Measurements from ENCODE around the gene NRP2.

The NRP2 gene

GRCh38 chr2:205687641-205687956 lies 5.3 kb downstream of the NRP2 start:
- DNase-seq, result no peak

- DNase-seq, result no peak
Observed at GRCh38 chr2:205688417-205689200, 6.3 kb downstream of the NRP2 start.

- no peak for DNase-seq
Observed at GRCh38 chr2:205689820-205690219, 7.5 kb downstream of the NRP2 start.

GRCh38 chr2:205692104-205692503 lies 9.8 kb downstream of the NRP2 start:
- DNase-seq, result no peak

- DNase-seq, result no peak
Observed at GRCh38 chr2:205694256-205694655, 12.0 kb downstream of the NRP2 start.

- no peak for DNase-seq
Observed at GRCh38 chr2:205695460-205695991, 13.2 kb downstream of the NRP2 start.

- no peak for DNase-seq
Observed at GRCh38 chr2:205696331-205696926, 14.1 kb downstream of the NRP2 start.

- no peak for DNase-seq
Observed at GRCh38 chr2:205696927-205697441, 14.7 kb downstream of the NRP2 start.

GRCh38 chr2:205698286-205699268 lies 16.3 kb downstream of the NRP2 start:
- no peak for DNase-seq

GRCh38 chr2:205699515-205700289 lies 17.4 kb downstream of the NRP2 start:
- DNase-seq, result no peak

- no peak for DNase-seq
Observed at GRCh38 chr2:205700331-205701132, 18.2 kb downstream of the NRP2 start.

- DNase-seq, result no peak
Observed at GRCh38 chr2:205701509-205701908, 19.2 kb downstream of the NRP2 start.

- DNase-seq, result no peak
Observed at GRCh38 chr2:205702576-205702975, 20.3 kb downstream of the NRP2 start.

GRCh38 chr2:205703471-205704126 lies 21.3 kb downstream of the NRP2 start:
- no peak for DNase-seq

- no peak for DNase-seq
Observed at GRCh38 chr2:205704127-205704741, 21.9 kb downstream of the NRP2 start.

- DNase-seq, result no peak
Observed at GRCh38 chr2:205705511-205706349, 23.4 kb downstream of the NRP2 start.

- no peak for DNase-seq
Observed at GRCh38 chr2:205706769-205707381, 24.6 kb downstream of the NRP2 start.

- DNase-seq, result no peak
Observed at GRCh38 chr2:205708231-205708631, 25.9 kb downstream of the NRP2 start.

- no peak for DNase-seq
Observed at GRCh38 chr2:205709319-205709718, 27.0 kb downstream of the NRP2 start.

All from NCI-H187 treated with DMSO at 0.1 percent for 48 hours (cell line).